Iris pigment epithelial cell (primary cell): ENCODE measurements around the gene APOLD1.
"Not testable (repeated sequence)": the region's sequence is repeated elsewhere in the genome, so short reads cannot be mapped to it uniquely, and the experiment has no call there.

Experiments
- DNase-seq: peaks from one replicate; pipeline ENCODE4 v3.0.0-alpha.2; 2011; ENCODE audit warnings: low read depth

The APOLD1 gene, protein sequence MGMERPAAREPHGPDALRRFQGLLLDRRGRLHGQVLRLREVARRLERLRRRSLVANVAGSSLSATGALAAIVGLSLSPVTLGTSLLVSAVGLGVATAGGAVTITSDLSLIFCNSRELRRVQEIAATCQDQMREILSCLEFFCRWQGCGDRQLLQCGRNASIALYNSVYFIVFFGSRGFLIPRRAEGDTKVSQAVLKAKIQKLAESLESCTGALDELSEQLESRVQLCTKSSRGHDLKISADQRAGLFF

DNA sequence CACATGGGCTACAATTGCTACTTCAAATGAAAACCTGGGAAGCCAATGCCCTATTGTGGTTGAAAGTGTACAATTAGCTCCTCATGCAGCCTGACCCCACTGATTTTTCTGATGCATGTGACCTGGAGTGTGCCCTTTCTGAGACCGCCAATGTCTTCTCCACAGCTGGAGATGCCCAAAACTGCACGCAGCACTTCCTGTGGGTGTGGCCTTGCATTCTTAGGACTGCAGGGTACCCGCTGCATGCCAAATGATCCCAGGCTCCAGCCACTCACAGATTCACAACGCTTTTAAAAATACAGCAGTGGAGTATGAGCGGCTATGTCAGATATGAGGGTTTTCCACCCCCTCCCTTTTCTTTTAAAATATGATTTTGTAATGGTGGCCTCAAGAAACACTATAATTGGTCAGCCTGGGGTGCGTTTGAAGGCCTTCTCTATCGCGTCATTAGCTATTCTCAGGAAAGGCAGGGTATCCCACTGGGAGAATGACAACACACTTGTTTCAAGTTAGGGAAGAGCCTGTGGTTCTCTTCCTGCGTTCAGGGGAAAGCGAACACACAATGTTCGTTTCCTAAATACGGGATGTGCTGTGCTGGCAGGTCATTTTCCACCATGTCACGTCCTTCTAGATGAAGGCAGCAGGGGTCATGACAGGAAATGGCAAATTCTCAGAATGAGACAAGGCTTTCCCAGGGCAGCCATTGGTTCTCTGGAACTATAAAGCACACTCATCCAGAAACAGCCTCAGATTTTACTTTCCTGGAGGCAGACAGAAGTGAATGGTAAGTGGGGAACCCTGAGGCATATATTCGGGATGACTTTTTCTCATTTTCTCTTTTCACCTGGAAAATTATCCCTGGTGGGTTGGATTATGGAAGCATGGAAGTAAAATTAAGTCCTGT lies at the start of gene APOLD1:
TSS of gene APOLD1 (plus strand) at position 749 of the 904 bp plus-strand sequence. CDS start at position 782, 33 bp downstream.
- peak; percentile 15 for DNase-seq

DNA sequence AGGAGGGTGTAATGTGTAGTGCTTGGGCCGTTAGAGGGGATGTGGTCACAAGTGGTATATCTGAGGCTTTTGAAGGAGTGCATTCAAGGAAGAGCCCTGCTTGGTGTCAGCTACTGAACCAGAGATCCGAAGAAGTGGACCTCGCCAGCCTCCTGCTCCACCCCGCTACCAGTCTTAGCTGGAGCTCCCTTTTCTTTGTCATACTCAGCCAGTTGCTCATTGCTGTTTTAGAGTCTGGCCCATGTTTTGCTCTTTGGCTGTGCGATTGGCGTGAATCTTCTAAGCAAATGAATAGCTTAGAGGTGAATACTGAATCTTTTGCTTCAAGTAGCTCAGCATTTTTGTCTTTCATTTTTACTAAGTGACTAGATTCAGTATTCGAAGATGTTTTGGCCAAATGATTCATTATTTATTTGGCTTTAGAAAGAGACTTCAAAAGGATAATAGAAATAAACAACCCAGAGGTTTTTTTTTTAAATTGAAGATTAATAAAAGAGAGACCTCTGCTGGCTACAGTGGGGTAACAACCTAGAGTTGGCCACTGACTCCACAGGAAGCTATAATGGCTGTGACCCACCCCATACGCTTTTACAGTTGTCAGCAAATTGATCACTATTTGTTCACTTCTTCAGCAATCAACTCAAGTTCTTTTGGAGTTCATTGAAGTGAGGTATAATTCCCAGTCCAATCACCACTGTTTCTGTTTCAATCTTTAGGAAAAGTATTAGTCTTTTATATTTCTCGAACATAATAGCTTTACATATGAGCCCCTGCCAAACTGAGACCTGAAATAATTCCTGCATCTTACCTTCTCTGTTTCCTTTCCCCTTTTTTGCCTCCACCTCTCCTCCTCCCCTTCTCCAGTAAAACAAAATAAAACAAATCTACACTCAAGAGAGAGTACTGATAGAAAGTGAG lies 48.4 kb upstream of the APOLD1 start:
- DNase-seq, result peak; percentile 80

GRCh38 chr12:12738152-12738551 lies 47.3 kb upstream of the APOLD1 start:
- not testable (repeated sequence) for DNase-seq

DNA sequence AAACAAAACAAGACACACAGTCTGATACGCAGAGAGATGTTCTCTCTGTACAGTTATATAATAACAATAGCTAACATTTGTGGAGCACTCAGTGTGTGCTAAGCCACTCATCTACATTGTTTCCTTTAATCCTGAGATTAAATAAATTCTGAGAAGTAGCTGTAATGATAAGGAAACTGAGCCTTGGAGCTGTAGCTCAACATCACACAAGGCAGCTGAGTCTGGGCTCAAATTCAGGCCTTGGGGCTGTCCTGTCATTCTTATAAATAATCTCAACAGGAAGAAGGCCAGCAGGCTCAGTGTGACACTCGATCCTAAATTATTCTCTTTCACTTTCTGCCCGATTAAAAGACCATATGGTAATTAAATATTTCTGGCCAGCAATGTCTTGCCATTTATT lies 43.8 kb upstream of the APOLD1 start:
- DNase-seq, result no peak

DNA sequence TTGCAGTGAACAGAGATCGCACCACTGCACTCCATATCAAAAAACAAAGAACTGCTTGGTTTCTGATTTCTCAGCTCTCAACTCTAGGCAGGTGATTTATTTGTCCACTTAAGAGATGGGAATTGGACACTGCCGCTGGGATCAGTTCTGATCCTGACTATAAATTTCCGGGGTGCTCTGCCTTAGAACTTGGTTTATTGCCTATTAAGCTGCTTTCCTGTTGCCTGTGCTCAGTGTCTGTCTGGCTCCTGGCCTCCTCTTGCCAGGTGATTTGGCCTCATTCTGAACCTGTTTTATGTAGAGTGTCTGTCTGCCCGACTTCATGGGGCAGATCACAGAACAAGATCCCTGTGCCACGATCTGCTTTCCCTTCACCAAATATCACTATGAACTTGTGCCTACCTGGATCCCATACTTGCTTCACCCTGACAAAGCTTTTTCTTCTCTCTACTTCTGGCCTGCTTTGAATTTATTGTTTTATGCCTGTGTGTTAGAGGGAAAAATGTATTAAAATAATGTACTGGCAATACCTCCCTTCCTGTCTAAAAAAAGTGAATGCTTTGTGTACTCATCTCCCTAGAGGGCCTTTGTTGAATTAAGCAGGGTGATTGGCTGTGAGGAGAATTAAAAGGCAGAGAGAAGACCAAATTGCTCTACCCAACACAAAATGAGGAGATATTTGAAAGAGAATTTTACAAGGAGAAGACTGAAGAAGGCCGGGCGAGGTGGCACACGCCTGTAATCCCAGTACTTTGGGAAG lies 40.7 kb upstream of the APOLD1 start:
- DNase-seq, result no peak

GRCh38 chr12:12745576-12746211 lies 39.8 kb upstream of the APOLD1 start:
- no peak for DNase-seq

DNA sequence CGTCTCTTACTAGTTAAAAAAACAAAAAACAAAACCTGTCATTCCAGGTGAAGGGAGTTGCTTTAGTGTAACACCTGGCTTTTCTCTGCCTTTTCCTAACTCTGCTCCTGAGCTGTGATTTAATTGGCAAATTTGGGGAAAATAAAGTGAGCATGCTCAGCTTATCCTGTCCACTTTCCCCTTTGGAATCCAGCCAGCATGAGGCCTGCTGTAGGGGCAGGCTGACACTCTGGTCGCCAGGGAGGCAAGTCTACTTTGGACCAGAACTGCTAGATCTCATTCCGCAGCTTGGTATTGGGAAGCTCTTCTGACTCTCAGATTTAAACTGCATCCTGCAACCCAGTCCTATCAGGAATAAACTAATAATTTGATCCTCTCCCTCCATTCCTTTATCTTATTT lies 38.2 kb upstream of the APOLD1 start:
- DNase-seq, result no peak

GRCh38 chr12:12748044-12748443 lies 37.4 kb upstream of the APOLD1 start:
- DNase-seq, result no peak

DNA sequence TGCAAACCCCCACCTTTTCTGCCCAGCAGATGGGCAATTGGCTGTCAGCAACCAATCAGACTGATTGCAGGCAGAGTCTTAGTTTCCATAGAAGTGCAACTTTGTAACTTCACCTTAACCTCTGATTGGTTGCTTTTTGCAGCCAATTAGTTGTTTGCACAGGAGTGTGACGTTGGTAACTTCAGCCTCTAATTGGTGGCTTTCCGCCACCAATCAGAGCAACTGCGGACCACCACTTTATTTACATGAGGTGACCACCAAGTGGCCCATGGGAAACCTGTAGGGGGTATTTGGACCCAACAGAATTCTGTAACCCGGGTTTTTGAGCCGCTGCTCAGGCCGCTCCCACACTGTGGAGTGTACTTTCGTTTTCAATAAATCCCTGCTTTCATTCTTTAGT lies 36.0 kb upstream of the APOLD1 start:
- peak; percentile 97 for DNase-seq

GRCh38 chr12:12755923-12756322 lies 29.5 kb upstream of the APOLD1 start:
- DNase-seq, result no peak

DNA sequence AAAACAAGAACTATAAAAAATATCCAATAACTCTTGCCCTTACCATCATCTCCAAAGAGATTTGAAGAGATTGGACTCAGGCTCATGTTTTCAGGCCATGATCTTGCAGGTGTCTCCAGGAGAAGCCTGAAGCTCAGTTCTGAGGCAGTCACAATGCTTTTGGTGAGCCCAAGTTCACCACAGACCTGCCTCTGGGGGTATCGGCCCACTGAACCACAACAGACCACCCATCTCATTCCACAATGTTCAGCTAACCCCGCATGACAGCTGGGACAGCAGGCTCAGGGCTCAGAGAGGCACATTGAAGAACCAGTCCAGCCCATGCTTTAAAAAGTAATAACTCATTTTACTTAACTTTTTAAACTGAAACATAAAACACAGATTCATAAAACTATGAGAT lies 28.3 kb upstream of the APOLD1 start:
- no peak for DNase-seq

GRCh38 chr12:12759234-12759915 lies 26.1 kb upstream of the APOLD1 start:
- no peak for DNase-seq

GRCh38 chr12:12764824-12765223 lies 20.6 kb upstream of the APOLD1 start:
- no peak for DNase-seq

DNA sequence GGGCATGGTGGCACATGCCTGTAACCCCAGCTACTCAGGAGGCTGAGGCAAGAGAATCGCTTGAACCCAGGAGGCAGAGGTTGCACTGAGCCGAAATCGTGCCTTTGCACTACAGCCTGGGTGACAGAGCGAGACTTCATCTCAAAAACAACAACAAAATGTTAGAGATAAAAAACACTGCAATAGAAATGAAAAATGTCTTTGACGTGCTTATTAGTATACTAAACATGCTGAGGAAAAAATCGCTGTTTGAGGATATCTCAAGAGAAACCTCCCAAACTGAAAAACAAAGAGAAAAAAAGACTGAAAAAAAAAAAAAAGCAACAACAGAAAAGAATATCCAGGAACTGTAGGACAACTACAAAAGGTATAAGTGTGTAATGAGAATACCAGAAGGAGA lies 15.2 kb upstream of the APOLD1 start:
- no peak for DNase-seq

DNA sequence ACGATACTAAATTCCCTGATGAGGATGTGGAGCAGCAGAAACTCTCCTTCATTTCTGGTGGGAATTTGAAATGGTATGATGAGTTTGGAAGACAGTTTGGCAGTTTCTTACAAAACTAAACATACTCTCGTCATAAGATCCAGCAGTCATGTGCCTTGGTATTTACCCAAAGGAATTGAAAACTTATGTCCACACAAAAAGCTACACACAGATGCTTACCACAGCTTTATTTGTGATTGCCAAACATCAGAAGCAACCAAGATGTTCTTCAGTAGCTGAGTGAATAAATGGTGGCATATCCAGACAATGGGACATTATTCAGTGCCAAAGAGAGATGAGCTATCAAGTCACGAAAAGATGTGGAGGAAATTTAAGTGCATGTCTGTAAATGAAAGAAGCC lies 10.7 kb upstream of the APOLD1 start:
- no peak for DNase-seq

GRCh38 chr12:12776261-12776660 lies 9.2 kb upstream of the APOLD1 start:
- DNase-seq, result no peak

DNA sequence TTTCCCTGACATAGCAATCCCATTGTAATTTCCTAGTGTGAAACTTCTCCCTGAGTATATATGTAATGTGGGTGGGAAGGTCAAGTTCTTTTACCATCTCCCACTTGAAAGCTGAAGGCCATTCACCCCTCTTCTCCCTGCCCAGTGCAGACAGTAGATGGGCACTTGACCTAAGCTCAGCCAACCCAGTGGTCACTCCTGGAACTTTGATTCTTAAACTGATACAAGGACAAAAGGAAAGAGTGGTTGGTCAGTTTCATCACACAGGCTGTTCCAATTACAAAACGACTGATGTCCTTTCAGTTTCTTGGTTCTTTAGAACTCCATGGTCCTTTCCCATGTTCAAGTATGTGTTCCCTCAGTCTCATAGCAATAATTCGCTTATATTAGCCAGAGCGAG lies 8.4 kb upstream of the APOLD1 start:
- DNase-seq, result no peak

DNA sequence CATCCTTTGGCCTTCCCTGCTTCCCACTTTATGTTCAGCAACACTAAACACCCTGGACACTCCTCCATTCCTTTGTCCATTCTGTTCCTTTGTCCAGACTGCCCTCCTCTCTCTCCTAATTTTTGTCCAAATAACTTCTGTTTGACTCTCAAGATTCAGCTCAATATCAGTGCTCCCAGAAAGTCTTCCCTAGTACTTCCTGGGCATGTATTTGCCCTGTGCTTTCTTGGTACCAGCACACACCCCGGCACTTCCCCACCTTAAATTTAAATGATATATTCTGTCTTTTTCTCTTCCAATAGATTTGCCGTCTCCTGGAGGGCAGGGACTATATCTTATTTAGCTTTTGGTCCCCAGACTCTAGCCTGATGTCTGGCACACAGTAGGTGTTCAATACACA lies 6.5 kb upstream of the APOLD1 start:
- no peak for DNase-seq

- peak; percentile 91 for DNase-seq
Measured at GRCh38 chr12:12779529-12779928, 5.9 kb upstream of the APOLD1 start.

DNA sequence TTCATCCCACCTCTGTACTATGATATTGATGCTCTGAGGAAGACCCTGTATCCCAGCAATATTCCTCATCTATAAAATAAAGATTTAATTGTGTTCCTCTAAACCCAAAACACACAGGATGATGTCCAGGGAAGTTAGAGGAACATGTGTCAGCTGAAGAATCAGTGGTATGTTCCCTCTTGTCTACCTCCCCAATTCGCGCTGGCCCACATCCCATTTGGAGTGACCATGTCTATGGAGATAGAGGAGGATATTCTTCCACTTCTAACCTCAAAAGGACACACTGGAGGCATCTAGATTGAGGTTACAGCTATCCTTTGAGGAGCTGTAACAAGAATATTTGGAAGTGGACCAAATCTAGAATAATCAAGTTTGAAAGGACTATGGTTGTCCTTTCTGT lies 1.3 kb upstream of the APOLD1 start:
- DNase-seq, result no peak

- peak; percentile 38 for DNase-seq
Measured at GRCh38 chr12:12786351-12786705, 869 bp downstream of the APOLD1 start.
